Activated CD4-positive, CD25-positive, alpha-beta regulatory T cell treated with anti-CD3 and anti-CD28 coated beads, Interleukin-2, amount 50 U/mL, for 72 hours (primary cell): ENCODE measurements around the gene MARCO.
"Not testable (repeated sequence)": the region's sequence is repeated elsewhere in the genome, so short reads cannot be mapped to it uniquely, and the experiment has no call there.

Experiments used
- DNase-seq: peaks from one replicate; pipeline ENCODE4 v3.0.0; 2021

The MARCO gene

DNA sequence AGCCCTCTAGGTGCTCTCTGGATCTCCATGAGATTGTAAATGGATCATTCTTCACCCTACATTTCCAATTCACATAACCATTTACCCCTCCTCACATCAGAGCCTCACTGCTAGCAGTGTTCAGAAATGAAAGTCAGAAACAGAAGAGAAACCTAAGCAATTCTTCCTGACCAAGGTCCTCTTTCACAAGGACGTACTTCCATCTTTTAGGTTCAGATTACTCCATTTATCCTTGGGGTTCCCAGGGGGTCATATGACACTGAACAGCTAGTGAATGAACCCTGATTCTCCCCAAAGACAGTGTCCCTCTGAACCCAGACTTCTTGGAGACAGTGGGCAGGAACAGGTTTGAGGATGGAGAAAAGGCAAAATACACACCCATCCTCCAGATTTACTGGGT, 12.9 kb upstream of the MARCO start:
- no peak for DNase-seq

DNA sequence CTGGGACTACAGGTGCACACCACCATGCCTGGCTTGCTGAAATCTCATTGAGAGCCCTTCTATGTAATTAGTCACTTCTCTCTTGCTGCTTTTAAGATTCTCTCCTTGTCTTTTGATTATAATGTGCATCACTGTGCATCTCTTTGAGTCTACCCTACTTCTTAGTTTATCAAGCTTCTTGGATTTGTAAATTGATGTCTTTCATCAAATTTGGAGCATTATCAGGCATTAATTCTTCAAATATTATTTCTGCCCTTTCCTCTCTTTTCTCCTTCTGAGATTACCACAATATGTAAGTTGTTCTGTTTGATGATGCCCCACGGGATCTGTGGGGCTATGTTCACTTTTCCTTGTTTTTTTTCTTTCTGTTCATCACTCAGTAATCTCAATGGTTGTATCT, 9.0 kb upstream of the MARCO start:
- no peak for DNase-seq

DNA sequence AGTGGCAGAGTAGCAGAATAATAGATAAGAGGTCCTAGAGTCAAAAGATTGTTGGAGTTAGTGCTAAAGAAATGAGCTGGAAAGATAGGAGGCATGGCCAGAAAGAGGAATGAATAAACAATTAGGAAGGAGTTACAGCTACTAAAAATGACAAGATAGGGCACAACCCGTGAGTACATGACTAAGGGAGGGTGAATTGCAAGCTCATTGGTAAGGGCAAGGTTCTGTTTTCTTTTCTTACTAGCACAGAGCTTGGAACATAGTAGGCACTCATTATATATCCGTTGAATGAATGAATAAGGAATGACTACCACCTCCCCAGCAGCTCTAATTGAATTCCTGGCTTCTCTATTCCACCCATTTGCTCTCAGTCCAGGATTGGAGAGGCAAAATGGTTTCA, 5.7 kb upstream of the MARCO start:
- no peak for DNase-seq

DNA sequence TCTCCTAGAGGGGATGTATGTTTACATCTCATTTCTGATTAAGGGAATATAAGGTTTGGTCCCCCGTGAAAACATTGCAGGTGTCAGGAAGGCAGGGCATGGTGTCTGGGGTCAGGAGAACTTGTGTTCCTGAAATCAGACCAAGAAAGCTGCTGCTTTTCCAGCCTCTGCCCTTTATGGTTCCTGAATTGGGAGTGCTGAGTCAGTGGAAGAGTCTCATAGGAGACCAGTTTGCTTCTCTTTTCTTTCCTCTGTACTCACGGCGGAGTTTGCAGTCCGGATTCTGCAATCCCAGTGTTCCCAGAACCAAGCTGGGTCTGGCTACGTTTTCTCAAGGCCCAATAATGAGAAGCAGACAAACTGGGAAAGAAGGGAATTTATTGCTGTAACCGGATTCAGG, 5.1 kb upstream of the MARCO start:
- no peak for DNase-seq

DNA sequence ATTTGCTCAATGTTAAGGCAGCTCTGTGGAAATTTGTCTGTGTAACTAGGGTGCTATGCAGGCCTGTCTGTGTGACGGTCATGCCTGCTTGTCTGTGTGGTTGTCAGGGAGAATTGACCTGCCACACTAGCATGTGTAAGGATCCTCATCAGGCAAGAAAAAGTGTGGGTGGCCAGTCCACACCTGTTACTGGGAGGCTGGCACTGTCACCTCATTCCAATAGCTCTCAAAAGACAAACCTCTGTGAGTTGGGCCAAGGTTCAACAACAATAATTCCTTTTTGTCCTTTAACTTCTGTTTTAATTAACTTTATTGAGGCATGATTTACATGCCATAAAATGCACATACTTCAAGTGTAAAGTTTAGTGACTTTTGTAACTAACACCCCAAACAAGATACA, 4.2 kb upstream of the MARCO start:
- DNase-seq = no peak

DNA sequence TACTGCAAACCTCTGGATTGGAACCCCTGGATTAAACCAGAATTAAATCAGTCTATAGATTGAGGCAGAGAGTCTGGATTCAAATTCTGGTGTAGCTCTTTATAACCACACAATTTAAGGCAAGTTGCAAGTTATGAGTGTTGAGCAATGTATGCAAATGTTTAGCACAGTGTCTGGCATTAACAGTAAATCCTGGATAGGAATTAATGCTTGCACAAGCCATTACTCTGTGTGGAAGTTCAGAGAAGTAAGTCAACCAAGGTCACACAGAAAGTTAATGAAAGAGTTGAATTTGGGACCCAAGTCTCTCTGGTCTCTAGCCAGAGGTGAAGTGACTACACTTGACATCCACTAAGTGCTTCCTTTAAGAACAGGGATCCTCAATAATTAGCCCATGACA, 2.0 kb upstream of the MARCO start:
- no peak for DNase-seq

DNA sequence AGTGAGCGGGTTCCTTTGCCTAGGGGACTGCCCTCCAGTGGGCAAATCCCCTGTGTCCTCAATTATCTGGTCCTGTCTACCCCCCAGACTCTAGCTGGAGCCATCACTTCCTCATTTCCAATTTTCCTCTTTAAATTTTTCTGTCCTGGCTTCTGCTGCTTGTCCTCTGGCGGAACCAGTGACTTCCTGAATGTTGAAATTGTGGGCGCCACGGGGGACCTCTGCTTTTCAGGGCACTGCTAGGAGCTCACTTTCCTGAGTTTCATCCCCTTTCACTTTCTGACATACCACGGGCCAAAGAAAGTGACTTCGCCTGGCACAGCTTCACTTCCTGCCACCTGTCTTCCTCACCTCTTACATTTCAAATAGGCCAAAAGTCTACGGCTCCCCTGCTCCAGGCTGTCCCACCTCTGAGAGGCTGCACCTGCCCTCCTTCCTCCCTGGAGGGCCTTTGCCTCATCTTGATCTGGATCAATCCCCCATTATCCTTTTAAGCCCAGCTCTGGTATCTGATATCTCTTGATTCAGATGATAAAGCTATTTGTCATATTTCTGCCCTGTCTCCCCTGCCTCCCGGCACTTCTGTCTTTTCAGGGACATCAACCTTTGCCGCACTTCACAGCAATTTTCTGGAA, 1.4 kb upstream of the MARCO start:
- no peak for DNase-seq

DNA sequence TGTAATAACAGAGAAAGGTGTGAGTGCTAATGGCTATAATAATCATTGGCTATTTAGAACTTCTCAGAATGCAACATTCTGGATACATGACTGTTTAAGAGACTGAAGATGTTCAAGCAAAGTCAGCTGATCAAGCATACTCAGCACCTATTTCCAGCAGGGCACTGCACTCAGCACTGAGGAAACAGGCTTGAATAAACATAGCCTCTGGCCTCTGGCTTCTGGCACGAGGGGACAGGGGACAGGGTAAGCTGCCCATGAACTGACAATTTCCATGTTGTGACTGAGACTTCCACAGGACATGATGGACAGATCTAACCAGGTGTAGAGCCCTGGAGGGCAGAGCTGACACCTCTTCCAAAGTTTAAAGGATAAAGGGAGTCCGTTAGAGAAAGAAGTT, 1.3 kb downstream of the MARCO start:
- no peak for DNase-seq

DNA sequence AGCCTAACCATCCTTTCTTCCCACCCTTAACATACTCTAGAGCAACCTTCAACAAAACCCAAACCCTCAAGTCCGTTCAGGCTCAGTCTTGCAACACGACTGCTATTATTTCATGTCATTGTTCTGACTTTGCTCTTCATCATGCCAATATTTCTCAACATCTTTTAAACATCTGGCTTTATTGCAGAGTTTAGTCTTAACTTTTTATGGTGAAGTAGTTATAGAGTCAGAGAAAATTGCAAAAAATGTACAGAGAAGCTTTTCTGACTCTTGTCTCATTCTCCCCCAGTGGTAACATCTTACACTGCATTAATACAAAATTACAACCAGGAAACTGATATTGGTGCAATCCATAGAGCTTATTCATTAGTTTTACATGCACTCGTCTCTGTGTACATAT, 3.9 kb downstream of the MARCO start:
- no peak for DNase-seq

DNA sequence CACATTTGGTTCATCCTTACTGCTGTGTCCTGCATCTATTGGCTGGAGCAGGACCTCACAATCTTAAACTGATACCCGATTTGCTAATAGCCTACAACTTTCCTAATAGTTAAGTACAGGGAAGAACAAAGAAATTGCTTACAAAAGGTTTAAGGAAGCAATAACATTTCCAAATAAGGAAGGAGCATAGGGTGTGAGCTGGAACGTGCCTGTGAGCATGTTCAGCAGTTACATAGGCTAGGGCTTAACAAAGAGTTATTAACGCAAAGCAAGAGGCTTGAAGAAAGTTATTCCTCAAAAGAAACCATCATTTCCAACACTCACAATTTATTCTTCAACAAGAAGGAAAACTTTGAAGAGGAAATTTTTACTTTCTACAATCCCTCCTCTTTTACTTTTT, 6.3 kb downstream of the MARCO start:
- not testable (repeated sequence) for DNase-seq

DNA sequence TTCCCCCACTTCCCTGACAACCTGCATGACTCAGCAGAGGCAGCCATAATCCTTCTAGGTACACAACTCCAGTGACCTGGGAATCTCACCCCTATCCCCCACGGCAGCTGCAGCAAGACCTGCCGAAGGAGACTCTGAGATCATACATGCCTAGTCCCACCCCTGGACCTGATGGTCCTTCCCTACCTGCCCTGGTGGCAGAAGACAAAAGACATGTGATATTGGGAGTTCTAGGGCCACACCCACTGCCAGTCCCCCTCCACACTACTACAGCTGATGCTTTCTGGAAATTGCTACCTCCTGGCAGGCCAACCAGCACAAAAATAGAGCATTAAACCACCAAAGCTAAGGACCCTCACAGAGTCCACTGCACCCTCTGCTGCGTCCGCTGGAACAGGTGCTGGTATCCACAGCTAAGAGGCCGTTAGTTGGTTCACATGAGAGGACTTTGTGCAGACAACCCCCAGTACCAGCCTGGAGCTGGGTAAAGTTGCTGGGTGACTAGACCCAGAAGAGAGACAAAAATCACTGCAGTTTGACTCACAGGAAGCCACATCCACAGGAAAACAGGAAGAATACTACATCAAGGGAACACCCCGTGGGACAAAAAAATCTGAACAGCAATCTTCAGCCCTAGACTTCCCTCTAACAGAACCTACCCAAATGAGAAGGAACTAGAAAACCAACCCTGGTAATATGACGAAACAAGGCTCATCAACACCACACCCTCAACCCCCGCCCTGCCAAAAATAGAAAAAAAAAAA, 12.5 kb downstream of the MARCO start:
- no peak for DNase-seq

DNA sequence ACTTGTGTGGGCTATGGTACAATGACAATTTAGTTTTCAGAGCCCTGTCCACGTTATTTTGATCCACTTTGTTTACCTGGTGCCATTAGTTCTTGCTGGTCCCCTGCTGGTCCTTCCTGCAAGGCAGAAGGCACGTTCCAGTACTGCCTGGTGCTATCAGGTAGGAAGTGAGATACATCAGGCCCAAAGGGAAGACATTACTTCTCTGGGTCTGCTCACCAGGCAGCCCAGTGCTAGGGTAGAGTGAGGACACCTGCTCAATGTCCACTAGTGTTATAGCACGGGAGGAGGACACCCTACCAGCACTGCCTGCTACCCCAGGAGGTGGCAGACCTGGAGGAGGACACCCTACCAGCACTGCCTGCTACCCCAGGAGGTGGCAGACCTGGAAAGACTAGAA, 23.7 kb downstream of the MARCO start:
- DNase-seq = no peak

DNA sequence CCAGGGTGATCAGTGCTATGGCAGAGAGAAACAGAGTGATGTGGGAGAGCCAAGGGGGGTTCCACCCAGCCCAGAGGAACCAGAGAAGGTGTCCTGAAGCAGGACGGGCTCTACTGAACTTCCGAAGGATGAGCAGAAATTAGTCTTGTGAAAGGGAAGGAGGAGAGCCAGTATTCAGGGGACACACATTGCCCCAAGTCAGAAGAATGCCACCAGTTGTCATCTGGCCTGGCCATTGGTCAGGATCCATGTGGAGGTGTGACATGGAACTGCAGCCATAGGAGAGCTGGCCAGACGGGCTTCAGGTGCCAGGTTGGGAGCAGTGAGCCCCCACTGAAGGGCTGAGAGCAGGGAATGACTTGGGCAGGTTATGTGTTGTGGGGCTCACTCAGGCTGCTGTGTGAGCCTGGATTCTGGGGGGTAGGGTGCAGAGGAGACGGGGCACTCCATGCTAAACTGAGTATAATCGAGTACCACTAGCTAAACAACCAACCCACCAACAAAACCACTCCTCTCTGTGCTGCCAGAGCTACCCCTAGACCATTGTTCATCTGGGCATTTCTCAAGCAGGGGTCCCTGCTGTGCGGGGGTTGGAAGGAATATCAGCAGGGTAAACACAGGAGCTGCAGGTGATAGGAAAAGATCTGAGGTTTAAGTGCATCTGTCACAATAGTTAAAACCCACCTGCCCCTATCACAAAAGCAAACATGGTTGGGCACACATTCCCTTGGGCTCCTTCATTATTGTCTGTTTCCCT, 25.3 kb downstream of the MARCO start:
- DNase-seq = no peak

DNA sequence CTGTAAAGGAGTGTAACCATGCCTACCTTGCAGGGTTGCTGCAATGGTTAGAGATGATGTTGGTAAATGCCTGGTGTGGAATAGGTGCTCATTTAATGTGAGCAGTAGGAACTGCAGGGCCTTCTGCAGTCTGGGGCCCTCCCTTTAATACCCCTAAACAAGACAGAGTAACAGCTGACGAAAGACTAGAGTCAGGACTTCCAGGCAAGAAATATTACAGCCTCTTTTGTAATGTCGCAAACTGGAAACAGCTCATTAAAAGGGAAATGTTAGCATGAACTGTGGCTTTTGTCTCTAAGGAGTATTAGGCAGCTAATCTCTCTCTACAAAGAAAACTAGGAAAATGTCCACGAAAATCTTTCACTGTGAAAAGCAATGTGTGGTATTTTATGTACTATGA, 26.0 kb downstream of the MARCO start:
- no peak for DNase-seq

DNA sequence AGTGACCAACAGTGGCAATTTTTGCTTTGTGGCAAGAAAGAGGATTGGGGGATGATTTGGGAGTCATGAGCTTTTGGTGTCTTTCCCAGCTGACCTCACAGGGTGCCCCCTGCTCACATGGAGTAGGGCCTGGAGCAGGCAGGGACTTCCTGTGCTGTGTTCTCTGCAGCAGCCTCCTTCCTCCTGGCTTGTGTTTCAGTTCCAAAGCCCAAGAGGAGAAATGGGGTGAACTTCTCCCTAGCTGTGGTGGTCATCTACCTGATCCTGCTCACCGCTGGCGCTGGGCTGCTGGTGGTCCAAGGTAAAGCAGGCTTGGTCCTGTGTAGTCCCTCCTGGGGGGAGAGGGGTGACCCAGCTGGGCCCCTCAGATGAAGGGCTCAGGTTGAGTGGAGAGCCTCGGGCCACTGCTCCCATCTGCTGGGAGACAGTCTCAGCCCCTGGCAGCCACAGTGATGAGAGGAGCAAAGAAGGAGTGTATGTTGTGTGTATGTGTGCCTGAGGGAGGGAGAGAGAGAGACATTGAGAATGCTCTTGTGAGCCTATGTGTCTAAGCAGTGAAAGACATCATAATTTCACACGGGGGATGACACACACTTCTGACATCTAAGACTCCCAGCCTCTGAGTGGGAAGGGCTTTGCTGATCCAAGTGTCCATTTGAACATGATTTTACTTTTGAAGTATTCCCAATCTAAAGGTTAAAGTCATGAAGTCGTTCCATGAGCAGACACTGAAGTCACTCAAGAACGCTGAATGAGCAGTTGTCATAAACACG, 27.2 kb downstream of the MARCO start:
- DNase-seq = no peak

DNA sequence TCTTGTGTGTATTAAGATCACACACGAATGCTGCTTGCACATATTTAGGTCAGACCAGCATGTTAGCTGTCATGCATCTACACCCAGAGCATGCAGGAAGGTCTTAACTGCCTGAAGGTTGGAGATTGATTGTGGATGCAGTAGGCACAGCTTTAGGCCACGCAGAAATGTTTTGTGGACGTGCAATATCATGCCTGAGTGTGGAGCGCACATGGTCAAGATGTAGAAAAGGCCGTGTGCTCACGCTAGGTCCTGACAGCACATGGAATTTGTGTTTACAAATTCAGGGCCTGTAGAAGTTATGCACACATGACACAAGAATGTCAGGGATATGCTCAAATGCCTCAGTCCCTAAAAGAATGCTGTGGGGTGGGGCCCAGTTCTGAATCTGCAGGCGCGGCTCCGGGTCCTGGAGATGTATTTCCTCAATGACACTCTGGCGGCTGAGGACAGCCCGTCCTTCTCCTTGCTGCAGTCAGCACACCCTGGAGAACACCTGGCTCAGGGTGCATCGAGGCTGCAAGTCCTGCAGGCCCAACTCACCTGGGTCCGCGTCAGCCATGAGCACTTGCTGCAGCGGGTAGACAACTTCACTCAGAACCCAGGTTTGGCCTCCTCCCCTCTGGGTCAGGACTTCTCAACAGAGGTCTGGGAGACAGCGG, 27.9 kb downstream of the MARCO start:
- DNase-seq = no peak

DNA sequence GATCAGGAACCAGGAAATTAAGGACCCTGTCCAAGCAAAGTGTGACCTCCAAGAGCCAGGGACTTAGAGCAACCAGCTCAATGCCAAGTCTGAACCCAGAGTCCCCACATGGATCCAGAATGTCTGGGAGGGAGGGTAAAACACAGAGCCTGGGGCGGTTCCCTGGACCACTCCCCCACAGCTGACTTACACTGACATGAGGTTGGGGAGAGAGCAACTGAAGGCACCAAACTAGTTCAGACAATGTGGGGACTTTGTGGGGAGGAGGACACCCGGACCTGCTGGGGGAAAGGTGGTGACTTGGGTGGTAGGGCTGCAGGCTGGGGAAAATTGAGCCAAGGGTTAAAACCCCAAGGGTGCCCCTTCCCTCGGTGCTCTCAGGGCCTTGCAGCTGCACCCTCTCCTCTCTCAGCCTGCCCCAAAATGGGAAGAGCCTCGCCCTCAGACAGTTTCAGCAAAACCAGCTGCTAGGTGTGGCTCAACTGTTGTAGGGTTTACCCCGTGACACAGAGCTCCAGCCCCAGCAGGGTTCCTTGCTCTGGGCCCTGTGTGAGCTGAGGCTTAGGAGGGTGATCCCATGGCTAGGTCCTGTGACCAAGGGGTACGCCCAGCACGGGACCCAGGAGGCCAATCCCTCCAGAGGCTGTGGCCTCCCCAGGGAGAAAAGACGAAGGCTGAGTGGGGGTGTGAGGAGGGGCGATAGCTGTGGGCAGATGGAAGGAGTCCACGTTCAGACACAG, 28.6 kb downstream of the MARCO start:
- DNase-seq = no peak

DNA sequence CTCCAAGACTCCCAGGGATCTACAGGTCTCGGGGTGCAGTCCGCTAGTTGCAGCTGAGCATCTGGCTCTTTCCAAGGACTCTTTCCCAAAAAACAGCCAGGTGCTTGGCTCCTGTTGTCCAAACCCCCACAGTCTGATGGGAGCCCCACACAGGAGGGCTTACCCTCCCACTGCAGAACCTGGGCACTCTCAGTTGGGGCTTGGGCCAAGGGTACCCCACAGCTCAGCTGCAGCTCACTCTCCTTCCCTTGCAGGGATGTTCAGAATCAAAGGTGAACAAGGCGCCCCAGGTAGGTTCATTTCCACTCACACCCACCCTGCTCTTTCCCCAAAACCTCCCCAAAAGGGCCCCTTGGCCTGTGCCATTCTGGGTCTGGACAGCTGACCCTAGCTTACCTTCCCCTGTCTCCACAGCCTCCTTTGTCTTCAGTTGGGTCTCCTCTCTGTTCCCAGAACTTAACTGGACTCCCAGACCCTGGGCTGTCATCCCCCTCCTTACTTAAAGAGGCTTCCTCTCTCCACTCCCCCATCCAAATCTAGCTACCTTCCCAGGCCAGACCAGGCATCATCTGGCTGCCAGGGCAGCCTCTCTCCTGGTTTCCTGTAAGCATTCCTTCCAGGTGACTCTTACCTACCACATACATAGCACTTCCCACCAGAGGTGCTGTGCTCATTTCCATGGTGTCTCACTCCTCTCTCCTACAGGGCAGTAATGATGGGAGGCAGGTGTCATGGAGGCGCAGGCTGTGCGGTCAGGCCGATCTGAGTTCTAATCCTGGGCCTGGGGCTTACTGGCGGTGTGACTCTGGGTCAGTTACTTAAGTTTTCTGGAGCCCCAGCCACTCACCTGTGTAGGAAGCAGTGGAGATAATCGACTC, 29.5 kb downstream of the MARCO start:
- DNase-seq = no peak

DNA sequence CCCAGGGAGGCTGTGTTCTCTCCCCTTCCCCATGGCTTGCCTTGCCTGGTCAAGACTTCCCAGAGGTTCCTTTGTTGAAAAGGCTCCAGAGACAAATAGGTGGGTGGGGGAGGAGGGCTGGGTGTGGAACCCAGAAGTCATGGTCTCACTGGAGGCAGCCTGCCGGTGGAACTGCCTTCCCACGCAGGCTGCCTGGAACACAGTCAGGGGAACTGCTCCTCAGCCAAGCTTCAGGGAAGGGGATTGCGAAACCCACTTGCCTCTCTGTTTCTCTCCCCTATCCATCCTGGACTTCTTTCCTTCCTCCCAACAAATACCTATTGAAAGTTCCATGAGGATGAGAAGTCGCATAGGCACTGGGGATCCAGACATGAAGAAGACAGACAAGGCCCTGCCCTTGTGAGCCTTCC, 31.6 kb downstream of the MARCO start:
- no peak for DNase-seq

DNA sequence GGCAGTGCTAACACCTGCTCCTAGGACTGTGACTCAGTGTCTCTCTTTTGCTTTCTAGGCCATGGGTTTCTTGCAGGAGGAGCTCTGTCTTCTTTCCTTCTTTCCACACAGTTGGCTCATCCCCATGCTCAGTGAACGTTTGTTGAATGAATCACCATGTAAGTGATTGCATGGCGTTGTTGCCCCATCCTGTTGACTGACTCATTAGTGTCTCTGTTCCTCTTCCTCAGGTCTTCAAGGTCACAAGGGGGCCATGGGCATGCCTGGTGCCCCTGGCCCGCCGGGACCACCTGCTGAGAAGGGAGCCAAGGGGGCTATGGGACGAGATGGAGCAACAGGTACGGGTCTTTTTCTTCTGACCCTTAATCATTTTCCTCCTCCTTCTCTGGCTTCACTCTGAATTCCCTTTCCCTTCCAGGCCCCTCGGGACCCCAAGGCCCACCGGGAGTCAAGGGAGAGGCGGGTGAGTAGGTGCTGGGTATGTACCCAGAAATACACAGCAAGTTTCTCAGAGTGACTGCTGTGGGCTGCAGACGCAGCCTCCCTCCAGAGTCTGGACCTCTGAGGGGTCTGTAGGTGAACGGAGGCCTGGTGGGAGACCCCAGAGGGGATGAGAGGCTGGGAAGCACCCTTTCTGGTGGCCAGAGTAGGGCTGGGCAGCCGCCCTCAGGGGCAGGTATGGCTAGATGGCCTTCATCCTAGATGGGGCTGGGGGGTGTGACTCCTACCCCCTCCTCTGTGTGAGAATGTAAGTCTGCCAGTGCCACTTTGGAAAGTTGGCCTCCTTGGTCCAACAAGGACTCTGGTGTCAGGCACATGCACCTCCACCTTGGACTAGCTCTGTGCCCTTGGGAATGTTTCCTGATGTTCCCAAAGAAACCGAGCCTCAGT, 32.4 kb downstream of the MARCO start:
- DNase-seq = no peak
